Spleen (tissue), 7 donors: ENCODE results near the gene CDC42BPB.

Experiments used
- POLR2A ChIP-seq, 3 donors: fragments of 450-650 bp; IDR thresholded peaks; one replicate each; pipeline ENCODE4 v1.5.1; 2017; ENCODE audit warnings: antibody characterized with exemption in 3 of 3, mild to moderate bottlenecking in 1 of 3
- TF ChIP-seq, protein P1 (sequence below), 11 experiments: fragments of 200-600 bp in 7 of 11; fragments of 450-650 bp in 4 of 11; sonication (generic) in 4 of 11; IDR thresholded peaks in 8 of 11; conservative IDR thresholded peaks in 3 of 11; 1 replicate in 7 of 11; 2 replicates in 4 of 11; pipeline versions ENCODE4 v1.4.0 to v1.8.0; 2016 to 2021; ENCODE audit warnings: antibody characterized with exemption in 11 of 11, inconsistent platforms in 4 of 11, mild to moderate bottlenecking in 1 of 11
- donor health status: DM: no; HTN: no; CAD: no; lungs with moderate emphysema.
- donor health status: DM: no; HTN: no; CAD: no.
- donor health status: DM: no; HTN: no; CAD: no.

DNA sequence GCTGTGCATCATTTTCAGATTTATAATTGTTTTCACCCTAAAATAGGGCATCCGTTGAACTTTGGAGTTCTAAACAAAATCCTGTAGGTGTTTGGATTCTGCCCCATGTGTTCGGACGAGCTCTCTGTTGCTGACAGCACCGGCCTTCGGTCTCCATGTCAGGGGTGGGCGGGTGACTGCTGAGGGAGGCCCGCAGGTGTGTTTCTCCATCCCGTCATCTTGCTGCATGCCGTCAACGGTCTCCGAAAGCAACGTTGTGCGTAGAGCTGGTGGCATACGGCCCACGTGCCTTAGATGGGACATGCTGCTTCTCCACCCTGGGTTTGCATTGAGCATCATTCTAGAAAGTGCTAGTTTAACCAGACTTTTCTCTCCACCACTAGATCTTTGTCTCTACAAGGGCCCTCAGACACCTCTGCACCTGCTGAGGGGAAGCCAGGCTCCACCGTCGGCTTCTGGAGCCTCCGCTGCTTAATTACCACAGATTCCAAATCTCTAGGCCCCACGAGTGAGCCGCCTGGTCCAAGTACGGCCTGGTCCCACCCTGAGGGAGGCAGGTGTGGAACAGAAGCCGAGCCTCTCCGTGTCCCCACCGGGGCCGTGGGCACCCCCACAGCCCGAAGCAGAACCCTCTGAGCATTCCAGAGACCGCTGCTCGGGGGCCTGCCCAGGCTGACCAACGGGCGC is 150.6 kb downstream of the CDC42BPB start:
- TF ChIP-seq, protein P1, sequence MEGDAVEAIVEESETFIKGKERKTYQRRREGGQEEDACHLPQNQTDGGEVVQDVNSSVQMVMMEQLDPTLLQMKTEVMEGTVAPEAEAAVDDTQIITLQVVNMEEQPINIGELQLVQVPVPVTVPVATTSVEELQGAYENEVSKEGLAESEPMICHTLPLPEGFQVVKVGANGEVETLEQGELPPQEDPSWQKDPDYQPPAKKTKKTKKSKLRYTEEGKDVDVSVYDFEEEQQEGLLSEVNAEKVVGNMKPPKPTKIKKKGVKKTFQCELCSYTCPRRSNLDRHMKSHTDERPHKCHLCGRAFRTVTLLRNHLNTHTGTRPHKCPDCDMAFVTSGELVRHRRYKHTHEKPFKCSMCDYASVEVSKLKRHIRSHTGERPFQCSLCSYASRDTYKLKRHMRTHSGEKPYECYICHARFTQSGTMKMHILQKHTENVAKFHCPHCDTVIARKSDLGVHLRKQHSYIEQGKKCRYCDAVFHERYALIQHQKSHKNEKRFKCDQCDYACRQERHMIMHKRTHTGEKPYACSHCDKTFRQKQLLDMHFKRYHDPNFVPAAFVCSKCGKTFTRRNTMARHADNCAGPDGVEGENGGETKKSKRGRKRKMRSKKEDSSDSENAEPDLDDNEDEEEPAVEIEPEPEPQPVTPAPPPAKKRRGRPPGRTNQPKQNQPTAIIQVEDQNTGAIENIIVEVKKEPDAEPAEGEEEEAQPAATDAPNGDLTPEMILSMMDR (IDR thresholded peaks at IDR 0.05 in 8 of 11, conservative IDR thresholded peaks at IDR 0.05 in 3 of 11): no peak
- TF ChIP-seq POLR2A (IDR thresholded peaks at IDR 0.05): no peak
